IMR-90 (cell line): ENCODE data around the gene NPEPPS. TPM values are rescaled to one million over a fixed set of nuclear protein-coding genes. Genes with fewer than 3 reads are reported as not detected.

ENCODE experiments used
- ATAC-seq: fragments of 200-7000 bp; cut with Tn5 transposase; 2 replicates; pipeline ENCODE4 v1.9.1; 2020; ENCODE audit warnings: low read depth, mild to moderate bottlenecking, moderate library complexity
- BruUV-seq: library from RNA; stranded (reverse); fragments of 400-500 nt; replicated peaks from 2 replicates; lab custom pipeline; 2021; lab: Mats Ljungman, UMichigan
- CTCF ChIA-PET: fragments of 300-600 bp; formaldehyde crosslinking; extraction: SDS; loops from one replicate; lab custom pipeline; 2021; ENCODE audit warnings: antibody characterized with exemption; lab: Yijun Ruan, JAX
- POLR2A ChIA-PET: fragments of 300-600 bp; sonication (Branson Sonifier 250); formaldehyde crosslinking; loops from one replicate; lab custom pipeline; 2022; ENCODE audit warnings: antibody characterized with exemption; ENCODE audit not compliant: unreplicated experiment; lab: Charles Lee
- DNase-seq: peaks from one replicate; pipeline ENCODE4 v3.0.0; 2013
- H2AFZ ChIP-seq: replicated peaks from 2 replicates; pipeline ENCODE3; 2013; ENCODE audit warnings: low read length, mild to moderate bottlenecking; ENCODE audit not compliant: poor library complexity
- H2AK5ac ChIP-seq: 2 replicates; pipeline ENCODE4 v1.6.1; 2013; ENCODE audit warnings: low read depth, low read length, inconsistent platforms
- H2AK9ac ChIP-seq: replicated peaks from 2 replicates; pipeline ENCODE3; 2013; ENCODE audit warnings: mild to moderate bottlenecking, low read depth, low read length, moderate library complexity; ENCODE audit not compliant: poor library complexity
- H2BK120ac ChIP-seq: 2 replicates; pipeline ENCODE4 v1.6.1; 2013; ENCODE audit warnings: low read depth, low read length, inconsistent platforms
- H2BK15ac ChIP-seq: 3 replicates; pipeline ENCODE4 v1.6.1; 2013; ENCODE audit warnings: low read depth, low read length, inconsistent platforms
- H2BK20ac ChIP-seq: 2 replicates; pipeline ENCODE4 v1.6.1; 2013; ENCODE audit warnings: low read depth, mild to moderate bottlenecking, inconsistent platforms, low read length, moderate library complexity
- H2BK5ac ChIP-seq: 2 replicates; pipeline ENCODE4 v1.6.1; 2013; ENCODE audit warnings: mild to moderate bottlenecking, low read depth, low read length, inconsistent platforms; ENCODE audit not compliant: poor library complexity, severe bottlenecking
- H3K14ac ChIP-seq: replicated peaks from 2 replicates; pipeline ENCODE4 v1.6.1; 2013; ENCODE audit warnings: low read depth, low read length, inconsistent platforms
- H3K18ac ChIP-seq: 2 replicates; pipeline ENCODE4 v1.6.1; 2013; ENCODE audit warnings: low read depth, low read length, control low read depth
- H3K23ac ChIP-seq: 2 replicates; pipeline ENCODE4 v1.6.1; 2013; ENCODE audit warnings: low read depth, low read length, inconsistent platforms
- H3K27ac ChIP-seq: 2 replicates; pipeline ENCODE4 v1.5.1; 2013; ENCODE audit warnings: mild to moderate bottlenecking, control low read depth, low read length; ENCODE audit not compliant: insufficient read depth
- H3K27me3 ChIP-seq: 2 replicates; pipeline ENCODE4 v1.6.1; 2013; ENCODE audit warnings: low read length; ENCODE audit not compliant: control insufficient read depth, insufficient read depth
- H3K36me3 ChIP-seq: 2 replicates; pipeline ENCODE4 v1.6.1; 2013; ENCODE audit warnings: low read length, mixed read lengths; ENCODE audit not compliant: control insufficient read depth, insufficient read depth
- H3K4ac ChIP-seq: 2 replicates; pipeline ENCODE4 v1.6.1; 2013; ENCODE audit warnings: low read depth, low read length, inconsistent platforms
- H3K4me1 ChIP-seq: 2 replicates; pipeline ENCODE4 v1.6.1; 2013; ENCODE audit warnings: low read length, mixed read lengths; ENCODE audit not compliant: control insufficient read depth, insufficient read depth
- H3K4me2 ChIP-seq: 2 replicates; pipeline ENCODE4 v1.6.1; 2013; ENCODE audit warnings: low read depth, mild to moderate bottlenecking, control low read depth, low read length, moderate library complexity
- H3K4me3 ChIP-seq: 2 replicates; pipeline ENCODE4 v1.5.1; 2013; ENCODE audit warnings: low read depth, mild to moderate bottlenecking, control low read depth, low read length, moderate library complexity; ENCODE audit not compliant: insufficient read depth
- H3K56ac ChIP-seq: 2 replicates; pipeline ENCODE4 v1.6.1; 2013; ENCODE audit warnings: low read length, inconsistent platforms; ENCODE audit not compliant: insufficient read depth; ENCODE audit errors: extremely low read depth
- H3K79me1 ChIP-seq, 2 experiments: 2 replicates each; pipeline ENCODE4 v1.6.1; 2013; ENCODE audit warnings: low read length in 2 of 2, inconsistent platforms in 1 of 2, low read depth in 1 of 2
- H3K9ac ChIP-seq: 2 replicates; pipeline ENCODE4 v1.6.1; 2013; ENCODE audit warnings: low read depth, low read length, control low read depth
- H3K9me1 ChIP-seq: 2 replicates; pipeline ENCODE4 v1.6.1; 2013; ENCODE audit warnings: low read length, inconsistent platforms; ENCODE audit not compliant: insufficient read depth
- H3K9me3 ChIP-seq: 2 replicates; pipeline ENCODE4 v1.6.1; 2013; ENCODE audit warnings: low read length; ENCODE audit not compliant: control insufficient read depth, insufficient read depth
- H4K20me1 ChIP-seq: 2 replicates; pipeline ENCODE4 v1.6.1; 2013; ENCODE audit warnings: low read length, inconsistent platforms; ENCODE audit not compliant: insufficient read depth
- H4K5ac ChIP-seq: 2 replicates; pipeline ENCODE4 v1.6.1; 2013; ENCODE audit warnings: mild to moderate bottlenecking, low read depth, low read length, control low read depth
- H4K8ac ChIP-seq, 2 experiments: 2 replicates each; pipeline ENCODE4 v1.6.1; 2013; ENCODE audit warnings: low read depth in 2 of 2, low read length in 2 of 2, control low read depth in 1 of 2, inconsistent platforms in 1 of 2
- H4K91ac ChIP-seq: 2 replicates; pipeline ENCODE4 v1.6.1; 2013; ENCODE audit warnings: low read depth, low read length, inconsistent platforms; ENCODE audit not compliant: insufficient read depth
- BHLHE40 ChIP-seq: fragments of 150-350 bp; IDR thresholded peaks from 2 replicates; pipeline ENCODE4 v1.6.1; 2016; ENCODE audit warnings: mild to moderate bottlenecking, low read depth, low read length
- CEBPB ChIP-seq: IDR thresholded peaks from 2 replicates; pipeline ENCODE4 v1.6.1; 2012; ENCODE audit warnings: low read depth, low read length, improper control_type of control experiment
- ELK1 ChIP-seq: fragments of 150-350 bp; IDR thresholded peaks from 2 replicates; pipeline ENCODE4 v1.6.1; 2016; ENCODE audit warnings: low read depth, mild to moderate bottlenecking, low read length, moderate library complexity, borderline replicate concordance
- FOS ChIP-seq: fragments of 150-350 bp; IDR thresholded peaks from 2 replicates; pipeline ENCODE4 v1.6.1; 2016; ENCODE audit warnings: low read depth, low read length
- MAZ ChIP-seq: IDR thresholded peaks from 2 replicates; pipeline ENCODE4 v1.6.1; 2012; ENCODE audit warnings: low read depth, mild to moderate bottlenecking, low read length, improper control_type of control experiment, moderate library complexity, borderline replicate concordance
- NFE2L2 ChIP-seq: fragments of 150-350 bp; IDR thresholded peaks from 2 replicates; pipeline ENCODE4 v1.6.1; 2016; ENCODE audit warnings: low read depth, mild to moderate bottlenecking, low read length
- RAD21 ChIP-seq: IDR thresholded peaks from 2 replicates; pipeline ENCODE4 v1.6.1; 2012; ENCODE audit warnings: low read length, improper control_type of control experiment
- RCOR1 ChIP-seq: IDR thresholded peaks from 2 replicates; pipeline ENCODE4 v1.6.1; 2012; ENCODE audit warnings: mild to moderate bottlenecking, low read length, improper control_type of control experiment; ENCODE audit not compliant: insufficient replicate concordance
- RFX5 ChIP-seq: IDR thresholded peaks from 2 replicates; pipeline ENCODE4 v1.8.0; 2012; ENCODE audit warnings: low read depth, mild to moderate bottlenecking, low read length, moderate library complexity
- SMC3 ChIP-seq: fragments of 150-350 bp; IDR thresholded peaks from 2 replicates; pipeline ENCODE4 v1.6.1; 2016; ENCODE audit warnings: low read depth, mild to moderate bottlenecking, antibody characterized with exemption, low read length, moderate library complexity
- USF2 ChIP-seq: fragments of 150-350 bp; IDR thresholded peaks from 2 replicates; pipeline ENCODE4 v1.6.1; 2017; ENCODE audit warnings: mild to moderate bottlenecking, antibody characterized with exemption, low read length, low read depth
- WGBS, 2 experiments: methylation state at CpG; one replicate each; pipeline versions ENCODE4 v1.1.5 to v1.1.7; 2013; ENCODE audit warnings: missing lambda C conversion rate in 2 of 2; ENCODE audit not compliant: insufficient read length in 1 of 2; ENCODE audit errors: extremely low coverage in 2 of 2; 5-methylcytosine and 5-hydroxymethylcytosine counted together
- dilution Hi-C: fragments of 300-500 bp; cut with HindIII; formaldehyde crosslinking; loops from one replicate; pipeline ENCODE4 v1.14.3; 2018; ENCODE audit warnings: low sequenced_read_pairs; ENCODE audit not compliant: unreplicated experiment
- in situ Hi-C: fragments of 300-500 bp; cut with MboI; formaldehyde crosslinking; loops from 3 replicates; pipeline ENCODE4 v1.14.3; 2019; ENCODE audit warnings: low sequenced_read_pairs, inconsistent platforms, mixed read lengths
- intact Hi-C: fragments of 100-400 bp; cut with micrococcal nuclease; formaldehyde crosslinking; loops from 2 replicates; pipeline ENCODE4 v1.10.0; 2022
- polyA plus RNA-seq, 3 experiments: library from polyadenylated mRNA; depleted of rRNA; stranded (reverse); fragments of >200 nt; gene quantifications; 2 replicates each; pipeline ENCODE4 v1.2.3, GENCODE V29; 2012; ENCODE audit warnings: low replicate concordance in 1 of 3
- total RNA-seq: library from RNA; depleted of rRNA; stranded (reverse); fragments of >200 nt; gene quantifications from 2 replicates; pipeline ENCODE4 v1.2.3, GENCODE V29; 2012

NPEPPS gene
- total and polyA plus RNA-seq, 2 of the 4 experiments (the other 2 are of a cell fraction) = 54.1 to 64.6 TPM

DNA sequence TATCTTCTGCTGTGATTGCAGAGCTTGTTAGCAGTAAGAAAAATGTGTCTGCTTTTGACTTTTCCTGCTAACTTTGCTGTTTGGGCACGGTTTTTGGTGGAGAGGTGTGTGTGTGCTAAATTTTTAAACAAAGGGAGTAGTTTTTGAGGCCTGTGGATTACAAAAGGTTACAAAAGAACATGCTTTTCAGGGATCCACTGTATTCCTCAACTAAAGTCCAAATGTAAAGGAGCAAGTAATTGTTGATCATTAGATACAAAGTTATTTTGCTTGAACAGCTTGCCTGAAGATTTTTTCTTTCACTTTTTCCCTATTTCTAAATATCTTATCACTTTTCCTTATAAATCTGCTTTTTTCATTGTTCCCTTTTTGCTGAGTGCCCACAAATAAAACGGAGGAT lies 120.8 kb downstream of the NPEPPS start:
- intact Hi-C loops (loop anchor here (5.0 kb wide), 1 partner anchor 146 kb away; no protein-coding TSS in a partner anchor), dilution Hi-C loops (no loop called here), in situ Hi-C loops (loop anchor here (10.0 kb wide), 1 partner anchor 507 kb away; no protein-coding TSS in a partner anchor)
- Histone ChIP-seq H2BK15ac (no peak overlapping the region), H2AK9ac (no peak overlapping the region), H3K79me1 (peaks cover 17 to 68% of the 10 kb centered on the region in 2 experiments), H3K4me1 (peaks cover 5% of the 10 kb centered on the region; the same call in 1 of the 2 replicates), H4K8ac (no peak overlapping the region), H3K4me2 (no peak overlapping the region), H3K18ac (no peak overlapping the region), H3K36me3 (peaks cover 32% of the 10 kb centered on the region), H2AK5ac (no peak overlapping the region), H3K56ac (no peak overlapping the region), H2BK20ac (no peak overlapping the region), H2BK5ac (no peak overlapping the region), H4K5ac (no peak overlapping the region), H3K4ac (no peak overlapping the region), H3K23ac (0 out of 2 replicates have a peak overlapping the region, but pooled peaks have one; percentile 4), H4K91ac (no peak overlapping the region), H4K20me1 (peaks cover 51% of the 10 kb centered on the region), H3K14ac (no peak overlapping the region), H3K4me3 (no peak overlapping the region), H3K27ac (no peak overlapping the region), H2BK120ac (no peak overlapping the region), H3K9me1 (peaks cover 9% of the 10 kb centered on the region), H3K9me3 (no peaks in the 10 kb centered on the region), H2AFZ (no peak overlapping the region), H3K27me3 (no peaks in the 10 kb centered on the region), H3K9ac (no peak overlapping the region)
- TF ChIP-seq RCOR1 = no peak
- TF ChIP-seq SMC3 = no peak
- TF ChIP-seq ELK1 = no peak
- TF ChIP-seq BHLHE40 = no peak
- TF ChIP-seq MAZ = no peak
- no peak for TF ChIP-seq FOS
- TF ChIP-seq NFE2L2 = no peak
- TF ChIP-seq USF2 = no peak
- TF ChIP-seq CEBPB = no peak
- no peak for TF ChIP-seq RAD21
- no peak for TF ChIP-seq RFX5
- no TSS peak for BruUV-seq
- no peak for ATAC-seq
- ChIA-PET POLR2A (no interaction called here), CTCF (no interaction called here)
- no peak for DNase-seq
- no CpG with 5 or more reads among the region's 2 CpGs for WGBS, 2 experiments
